NT2/D1 (cell line): ENCODE measurements around the gene SERPINF2.

ENCODE experiments used
- YY1 ChIP-seq: IDR thresholded peaks from 2 replicates; pipeline ENCODE4 v1.6.1; 2011; ENCODE audit not compliant: insufficient read length, insufficient read depth
- ZNF274 ChIP-seq: IDR thresholded peaks from 2 replicates; pipeline ENCODE4 v1.6.1; 2011; ENCODE audit warnings: mild to moderate bottlenecking, low read depth, low read length

- TF ChIP-seq ZNF274 (no peak), YY1 (no peak)
These were observed 37.7 kb upstream of the SERPINF2 start for GRCh38 chr17:1705004-1705403.
